Natural killer cell (primary cell): ENCODE results near the gene ZNF148. TPM values are rescaled to one million over a fixed set of nuclear protein-coding genes. Genes with fewer than 3 reads are reported as not detected.
A peak's percentile ranks its signal among the peaks of the same experiment; 100 is the strongest.

Experiments
- ATAC-seq, 3 donors: fragments of 150-1000 bp in 2 of 3; fragments of 200-7000 bp in 1 of 3; cut with Tn5 transposase; 1 replicate in 1 of 3; 2 replicates in 2 of 3; pipeline ENCODE4 v1.10.0; 2021; ENCODE audit warnings: mild to moderate bottlenecking in 2 of 3, moderate library complexity in 2 of 3
- DNase-seq, 2 donors: peaks; one replicate each; pipeline versions ENCODE4 v3.0.0 to v3.0.0-alpha.2; 2013 to 2021; ENCODE audit warnings: mixed read lengths in 1 of 2
- H3K27ac ChIP-seq: one replicate; pipeline ENCODE4 v1.5.1; 2013; ENCODE audit warnings: mild to moderate bottlenecking, low read length
- H3K27me3 ChIP-seq: one replicate; pipeline ENCODE4 v1.6.1; 2013; ENCODE audit warnings: low read length; ENCODE audit not compliant: control insufficient read depth, insufficient read depth
- H3K36me3 ChIP-seq: one replicate; pipeline ENCODE4 v1.6.1; 2013; ENCODE audit warnings: low read length; ENCODE audit not compliant: control insufficient read depth, insufficient read depth
- H3K4me1 ChIP-seq: one replicate; pipeline ENCODE4 v1.6.1; 2013; ENCODE audit warnings: low read length; ENCODE audit not compliant: control insufficient read depth, insufficient read depth
- H3K4me3 ChIP-seq: one replicate; pipeline ENCODE4 v1.5.1; 2013; ENCODE audit warnings: low read length
- H3K9me3 ChIP-seq: one replicate; pipeline ENCODE4 v1.6.1; 2013; ENCODE audit warnings: low read length; ENCODE audit not compliant: control insufficient read depth, insufficient read depth
- H3K27ac Mint-ChIP-seq, 2 donors: one replicate each; pipeline ENCODE4 v1.8.0; 2022; ENCODE audit warnings: mild to moderate bottlenecking in 2 of 2, mixed read lengths in 2 of 2, moderate library complexity in 1 of 2
- H3K27me3 Mint-ChIP-seq, 2 donors: one replicate each; pipeline ENCODE4 v1.8.0; 2022; ENCODE audit warnings: low read depth in 2 of 2, mixed read lengths in 2 of 2
- H3K36me3 Mint-ChIP-seq: one replicate; pipeline ENCODE4 v1.8.0; 2022; ENCODE audit warnings: mixed read lengths
- H3K4me1 Mint-ChIP-seq, 2 donors: one replicate each; pipeline ENCODE4 v1.8.0; 2022; ENCODE audit warnings: mixed read lengths in 2 of 2
- H3K4me3 Mint-ChIP-seq: one replicate; pipeline ENCODE4 v1.8.0; 2022; ENCODE audit warnings: mild to moderate bottlenecking, moderate library complexity, mixed read lengths
- H3K9me3 Mint-ChIP-seq, 2 donors: one replicate each; pipeline ENCODE4 v1.8.0; 2022; ENCODE audit warnings: mixed read lengths in 2 of 2
- WGBS: methylation state at CpG from one replicate; pipeline ENCODE4 v1.1.7; 2013; ENCODE audit warnings: missing lambda C conversion rate; ENCODE audit not compliant: insufficient coverage; 5-methylcytosine and 5-hydroxymethylcytosine counted together
- intact Hi-C: fragments of 100-400 bp; cut with micrococcal nuclease; formaldehyde crosslinking; loops from one replicate; pipeline ENCODE4 v1.14.2; 2022
- total RNA-seq, 4 donors: library from RNA; stranded (reverse); fragments of 120-200 nt in 1 of 4; gene quantifications; one replicate each; pipeline versions ENCODE4 v1.2.3 to v1.2.4, GENCODE V29; 2013 to 2022
- TF ChIP-seq, protein P1 (sequence below): fragments of 200-600 bp; IDR thresholded peaks from one replicate; pipeline ENCODE4 v1.8.0; 2022; ENCODE audit warnings: antibody characterized with exemption

ZNF148 gene
- total RNA-seq, 3 donors from 2014 or later (not counting 1 experiment from before 2014, with no cell fraction given), result 61.1 to 72.5 (median 62.8) TPM

DNA sequence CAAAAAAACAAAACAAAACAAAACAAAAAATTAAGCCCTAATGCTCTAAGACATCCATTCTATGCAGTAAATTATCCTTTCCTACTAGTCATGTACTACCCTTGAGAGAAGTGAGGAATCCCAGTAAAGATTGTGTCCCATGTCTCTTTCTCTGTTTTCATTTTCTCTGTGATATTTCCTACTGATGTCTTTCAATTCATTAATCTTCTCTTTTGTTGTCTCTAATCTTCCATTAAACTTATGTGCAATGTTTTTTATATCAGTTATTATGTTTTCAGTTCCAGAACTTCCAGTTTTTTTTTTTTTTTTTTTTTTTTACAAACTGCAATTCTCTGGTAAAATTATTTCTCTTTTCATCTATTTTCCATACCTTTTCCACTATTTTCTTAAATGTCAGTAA lies 118.5 kb downstream of the ZNF148 start:
- Mint-ChIP-seq H3K4me3 (no peak overlapping the region), H3K27me3 (no peaks in the 10 kb centered on the region), H3K4me1 (peaks cover 5 to 26% of the 10 kb centered on the region in 2 donors), H3K36me3 (peaks cover 16% of the 10 kb centered on the region), H3K27ac (no peak overlapping the region), H3K9me3 (peaks cover 0 to 2% of the 10 kb centered on the region in 2 donors)
- Histone ChIP-seq H3K27me3 (no peaks in the 10 kb centered on the region), H3K9me3 (no peaks in the 10 kb centered on the region), H3K4me3 (no peak overlapping the region), H3K27ac (no peak overlapping the region), H3K4me1 (no peaks in the 10 kb centered on the region), H3K36me3 (peaks cover 2% of the 10 kb centered on the region)
- TF ChIP-seq, protein P1, sequence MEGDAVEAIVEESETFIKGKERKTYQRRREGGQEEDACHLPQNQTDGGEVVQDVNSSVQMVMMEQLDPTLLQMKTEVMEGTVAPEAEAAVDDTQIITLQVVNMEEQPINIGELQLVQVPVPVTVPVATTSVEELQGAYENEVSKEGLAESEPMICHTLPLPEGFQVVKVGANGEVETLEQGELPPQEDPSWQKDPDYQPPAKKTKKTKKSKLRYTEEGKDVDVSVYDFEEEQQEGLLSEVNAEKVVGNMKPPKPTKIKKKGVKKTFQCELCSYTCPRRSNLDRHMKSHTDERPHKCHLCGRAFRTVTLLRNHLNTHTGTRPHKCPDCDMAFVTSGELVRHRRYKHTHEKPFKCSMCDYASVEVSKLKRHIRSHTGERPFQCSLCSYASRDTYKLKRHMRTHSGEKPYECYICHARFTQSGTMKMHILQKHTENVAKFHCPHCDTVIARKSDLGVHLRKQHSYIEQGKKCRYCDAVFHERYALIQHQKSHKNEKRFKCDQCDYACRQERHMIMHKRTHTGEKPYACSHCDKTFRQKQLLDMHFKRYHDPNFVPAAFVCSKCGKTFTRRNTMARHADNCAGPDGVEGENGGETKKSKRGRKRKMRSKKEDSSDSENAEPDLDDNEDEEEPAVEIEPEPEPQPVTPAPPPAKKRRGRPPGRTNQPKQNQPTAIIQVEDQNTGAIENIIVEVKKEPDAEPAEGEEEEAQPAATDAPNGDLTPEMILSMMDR, result no peak
- intact Hi-C loops, result no loop called here
- DNase-seq, result no peak
- ATAC-seq, result no peak

DNA sequence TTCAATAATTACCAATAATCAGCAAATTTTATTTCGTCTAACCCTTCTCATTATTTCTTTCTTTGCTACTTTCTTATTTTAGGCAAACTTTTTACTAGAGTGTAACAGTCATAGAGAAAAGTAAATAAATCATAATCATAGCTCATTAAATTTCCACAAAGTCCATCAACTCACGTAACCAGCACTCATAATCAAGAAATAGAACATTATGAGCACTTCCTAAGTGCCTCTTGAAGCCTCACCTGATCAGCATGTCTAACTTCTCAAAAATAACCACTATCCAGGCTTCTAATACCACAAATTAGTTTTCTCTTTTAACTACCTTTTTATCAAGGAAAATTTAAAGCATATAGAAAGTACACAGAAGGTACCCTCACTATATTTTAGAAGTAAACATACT lies 124.2 kb downstream of the ZNF148 start:
- H3K36me3 Mint-ChIP-seq, result no peaks in the 10 kb centered on the region
- intact Hi-C loops, result no loop called here
- TF ChIP-seq, protein P1, result no peak
- Histone ChIP-seq H3K4me1 (no peaks in the 10 kb centered on the region), H3K4me3 (no peak overlapping the region), H3K36me3 (no peaks in the 10 kb centered on the region), H3K27me3 (no peaks in the 10 kb centered on the region), H3K27ac (no peak overlapping the region), H3K9me3 (no peaks in the 10 kb centered on the region)
- no peaks in the 10 kb centered on the region for H3K9me3 Mint-ChIP-seq
- H3K27ac Mint-ChIP-seq, result peak overlapping the region in 1 of 2 donors; percentile 5
- no peak overlapping the region for H3K4me3 Mint-ChIP-seq
- 95% methylated on average over 1 of the region's 2 CpGs for WGBS
- DNase-seq (no peak), ATAC-seq (no peak)
- peaks cover 6% of the 10 kb centered on the region in 2 donors for H3K4me1 Mint-ChIP-seq
- no peaks in the 10 kb centered on the region for H3K27me3 Mint-ChIP-seq

DNA sequence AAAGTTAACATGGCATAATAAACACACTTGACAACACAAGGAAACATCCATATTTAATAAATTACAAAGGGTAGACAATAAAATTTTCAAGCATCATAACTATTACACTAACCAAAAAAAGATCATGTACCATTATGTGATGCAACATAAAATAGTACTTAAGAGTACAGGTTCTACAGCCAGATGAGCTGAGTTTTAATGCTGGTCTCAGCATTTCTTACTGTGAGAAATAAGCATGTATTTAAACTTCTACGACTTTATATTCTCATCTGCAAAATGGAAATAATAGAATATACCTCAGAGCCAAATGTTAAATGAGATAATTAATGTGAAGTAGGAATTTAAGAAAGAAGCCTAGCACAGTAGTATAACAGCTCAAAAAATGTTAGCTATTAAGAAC lies 128.9 kb downstream of the ZNF148 start:
- H3K36me3 Mint-ChIP-seq, result no peaks in the 10 kb centered on the region
- no peaks in the 10 kb centered on the region for H3K4me1 ChIP-seq
- no peaks in the 10 kb centered on the region for H3K9me3 Mint-ChIP-seq
- no peak overlapping the region for H3K27ac Mint-ChIP-seq
- peaks cover 16 to 24% of the 10 kb centered on the region in 2 donors for H3K4me1 Mint-ChIP-seq
- no peak for ATAC-seq
- no peaks in the 10 kb centered on the region for H3K9me3 ChIP-seq
- TF ChIP-seq, protein P1, result no peak
- DNase-seq, result no peak
- H3K27ac ChIP-seq, result no peak overlapping the region
- H3K27me3 Mint-ChIP-seq, result no peaks in the 10 kb centered on the region
- no CpG with 5 or more reads among the region's 1 CpG for WGBS
- H3K4me3 Mint-ChIP-seq, result no peak overlapping the region
- no peaks in the 10 kb centered on the region for H3K27me3 ChIP-seq
- intact Hi-C loops, result no loop called here
- no peak overlapping the region for H3K4me3 ChIP-seq
- peaks cover 5% of the 10 kb centered on the region for H3K36me3 ChIP-seq

DNA sequence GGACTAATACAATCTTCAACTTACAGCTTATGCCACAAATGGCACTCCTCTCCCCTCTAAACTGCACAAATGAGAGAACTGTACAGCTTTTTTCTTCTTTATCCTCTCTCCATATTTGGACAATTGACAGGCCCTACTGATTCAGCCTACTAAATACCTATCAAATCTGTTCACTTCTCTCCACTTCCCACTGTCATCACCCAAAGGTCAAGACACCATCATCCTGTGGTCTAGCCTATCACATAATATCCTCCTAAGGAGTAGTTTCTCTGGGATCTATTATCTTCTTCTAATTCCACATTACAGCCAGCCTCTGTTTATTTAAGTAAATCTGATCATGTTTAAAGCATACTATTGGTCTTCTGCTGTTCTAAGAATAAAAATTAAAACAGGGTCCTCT lies 129.6 kb downstream of the ZNF148 start:
- Histone ChIP-seq H3K9me3 (no peaks in the 10 kb centered on the region), H3K27me3 (no peaks in the 10 kb centered on the region), H3K27ac (no peak overlapping the region), H3K4me1 (peaks cover 1% of the 10 kb centered on the region), H3K36me3 (peaks cover 5% of the 10 kb centered on the region), H3K4me3 (no peak overlapping the region)
- no peaks in the 10 kb centered on the region for H3K9me3 Mint-ChIP-seq
- no peaks in the 10 kb centered on the region for H3K36me3 Mint-ChIP-seq
- peak overlapping the region in 1 of 2 donors; percentile 56 for H3K27ac Mint-ChIP-seq
- H3K4me3 Mint-ChIP-seq, result no peak overlapping the region
- TF ChIP-seq, protein P1, result no peak
- H3K4me1 Mint-ChIP-seq, result peaks cover 23 to 32% of the 10 kb centered on the region in 2 donors
- DNase-seq (no peak), ATAC-seq (no peak)
- H3K27me3 Mint-ChIP-seq, result no peaks in the 10 kb centered on the region
- intact Hi-C loops, result no loop called here
